Measurements from ENCODE around the gene SPNS3. TPM values are rescaled to one million over a fixed set of nuclear protein-coding genes. Genes with fewer than 3 reads are reported as not detected.

Gene SPNS3
- total RNA-seq: not detected in 2 replicates

GRCh38 chr17:4433515-4434031 lies at the start of gene SPNS3:
Gene SPNS3 (plus strand): TSS chr17:4433940. CDS start chr17:4433968, 28 bp downstream.

GRCh38 chr17:4498461-4499397 lies 65.0 kb downstream of the SPNS3 start, which contains the start of gene SPNS2:
Gene SPNS2 (plus strand): TSS chr17:4498881. CDS start chr17:4499048, 167 bp downstream.

Other genes with a start within 250 kb of the SPNS3 start
- gene ANKFY1, start 170.0 kb upstream of the SPNS3 start, total RNA-seq: 11.0 and 17.5 TPM in 2 replicates
- gene UBE2G1, start 67.3 kb upstream of the SPNS3 start, total RNA-seq: 24.5 and 32.8 TPM in 2 replicates
- 0.18 TPM in 1 of 2 replicates, not detected in the other for gene SPNS2, start 64.9 kb downstream of the SPNS3 start, total RNA-seq
- 61.7 and 62.7 TPM in 2 replicates for gene MYBBP1A, start 121.4 kb downstream of the SPNS3 start, total RNA-seq
- not detected in 2 replicates for gene GGT6, start 126.6 kb downstream of the SPNS3 start, total RNA-seq
- gene SMTNL2, start 150.6 kb downstream of the SPNS3 start, total RNA-seq: not detected in 2 replicates
- gene ALOX15, start 207.7 kb downstream of the SPNS3 start, total RNA-seq: not detected in 2 replicates